Pons (tissue), 1 donor: ENCODE results near the gene TROAP.

Experiments used
- DNase-seq: peaks from one replicate; pipeline ENCODE4 v3.0.0-alpha.2; 2016; ENCODE audit warnings: low spot score

TROAP gene

GRCh38 chr12:49342914-49343731, 20.1 kb downstream of the TROAP start:
- no peak for DNase-seq

DNA sequence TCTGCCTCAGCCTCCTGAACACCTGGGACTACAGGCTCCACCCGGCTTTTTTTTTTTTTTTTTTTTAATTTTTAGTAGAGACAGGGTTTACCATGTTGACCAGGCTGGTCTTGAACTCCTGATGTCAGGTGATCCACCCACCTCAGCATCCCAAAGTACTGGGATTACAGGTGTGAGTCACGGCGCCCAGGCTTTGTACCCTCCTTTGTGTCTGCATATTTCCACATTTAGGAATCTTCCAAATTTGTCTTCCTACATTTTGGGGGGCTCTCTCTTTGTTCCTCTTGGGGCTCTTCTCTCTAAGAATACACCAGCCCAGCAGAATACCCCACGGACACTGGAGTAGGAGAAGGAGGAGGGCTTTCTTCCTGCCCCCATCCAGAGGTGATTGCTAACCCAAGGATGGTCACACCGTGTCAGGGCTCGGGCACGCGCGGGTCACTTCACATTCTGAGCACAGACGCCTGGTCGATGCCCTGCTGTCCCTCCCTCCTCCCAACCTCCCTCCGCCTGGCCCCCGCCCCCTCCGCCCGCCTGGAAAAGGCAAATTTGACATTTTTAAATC, 21.5 kb downstream of the TROAP start:
- no peak for DNase-seq

DNA sequence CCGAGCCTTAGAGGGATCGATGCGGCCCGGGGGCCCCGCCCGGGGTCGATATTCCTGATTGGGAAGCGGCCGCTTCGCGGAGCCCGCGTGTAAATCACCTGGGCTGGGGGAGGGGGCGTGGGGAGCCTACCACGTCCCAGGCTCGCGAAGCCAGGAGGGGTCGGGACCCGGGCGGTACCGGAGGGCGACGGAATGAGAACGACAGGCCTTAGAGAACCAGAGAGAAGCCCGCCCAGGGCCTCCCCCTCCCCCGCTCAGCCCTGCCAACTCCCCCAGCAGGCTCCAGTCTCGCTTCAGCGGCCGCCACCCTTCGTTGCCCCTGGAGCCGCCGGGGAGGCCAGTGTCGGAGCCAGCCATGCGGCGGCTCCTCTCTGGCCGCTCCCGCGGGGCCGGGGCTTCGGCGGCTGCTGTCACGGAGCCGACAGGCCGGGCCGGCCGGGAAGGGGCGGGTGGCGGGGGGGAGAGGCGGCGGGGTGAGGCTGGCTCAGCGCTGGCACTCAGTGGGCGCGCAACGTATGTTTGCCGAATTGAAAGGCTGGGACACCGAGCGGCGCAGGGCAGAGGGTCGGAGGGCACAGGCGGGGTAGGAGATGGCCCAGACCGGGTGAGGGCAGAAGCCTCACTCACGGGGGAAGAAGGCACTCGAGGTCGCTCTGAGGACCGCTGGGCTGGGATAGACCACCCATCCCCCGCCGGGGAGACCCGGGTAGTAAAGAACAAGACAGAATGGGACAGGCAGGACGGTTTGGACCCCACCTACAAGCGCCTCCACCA, 22.2 kb downstream of the TROAP start:
- DNase-seq: no peak

DNA sequence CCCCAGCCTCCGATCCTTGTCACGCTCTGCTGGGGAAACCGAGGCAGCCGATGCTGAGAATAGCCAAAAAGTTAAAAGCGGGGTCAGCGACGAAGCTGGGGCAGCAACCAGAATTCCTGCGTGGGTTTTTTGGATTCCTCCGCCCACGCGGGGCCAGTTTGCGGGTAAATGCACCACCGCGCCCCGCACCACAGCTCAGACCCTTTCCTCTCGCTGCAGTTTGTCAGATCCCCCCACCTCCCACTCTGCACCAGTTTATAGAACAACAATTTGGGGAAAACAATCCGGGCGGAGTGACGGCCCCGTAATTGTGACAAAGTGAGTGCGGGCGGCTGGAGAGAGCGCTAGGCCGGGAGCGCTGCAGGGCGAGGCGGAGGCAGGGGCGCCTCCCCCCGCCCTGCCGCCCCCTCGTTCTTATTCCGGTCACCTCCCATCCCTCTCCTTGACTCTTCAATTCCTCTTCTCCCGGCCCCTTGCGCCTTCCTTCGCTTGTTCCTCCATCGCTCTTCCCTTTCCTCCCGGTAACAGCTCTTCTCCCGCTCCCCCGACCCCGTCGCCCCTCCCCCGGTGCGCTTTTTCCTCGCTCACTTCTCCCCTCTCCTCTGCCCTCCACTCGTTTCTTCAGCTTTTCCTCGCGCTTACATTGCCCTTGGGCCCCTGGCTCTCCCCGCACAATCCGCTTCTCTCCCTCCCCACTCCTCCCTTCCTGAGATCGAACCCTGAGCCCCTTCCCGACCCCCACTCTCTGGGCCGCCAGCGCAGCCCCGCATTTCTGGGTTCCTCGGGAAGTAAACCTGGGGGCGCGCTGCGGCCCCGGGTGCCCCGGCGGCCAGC, 23.0 kb downstream of the TROAP start:
- no peak for DNase-seq

DNA sequence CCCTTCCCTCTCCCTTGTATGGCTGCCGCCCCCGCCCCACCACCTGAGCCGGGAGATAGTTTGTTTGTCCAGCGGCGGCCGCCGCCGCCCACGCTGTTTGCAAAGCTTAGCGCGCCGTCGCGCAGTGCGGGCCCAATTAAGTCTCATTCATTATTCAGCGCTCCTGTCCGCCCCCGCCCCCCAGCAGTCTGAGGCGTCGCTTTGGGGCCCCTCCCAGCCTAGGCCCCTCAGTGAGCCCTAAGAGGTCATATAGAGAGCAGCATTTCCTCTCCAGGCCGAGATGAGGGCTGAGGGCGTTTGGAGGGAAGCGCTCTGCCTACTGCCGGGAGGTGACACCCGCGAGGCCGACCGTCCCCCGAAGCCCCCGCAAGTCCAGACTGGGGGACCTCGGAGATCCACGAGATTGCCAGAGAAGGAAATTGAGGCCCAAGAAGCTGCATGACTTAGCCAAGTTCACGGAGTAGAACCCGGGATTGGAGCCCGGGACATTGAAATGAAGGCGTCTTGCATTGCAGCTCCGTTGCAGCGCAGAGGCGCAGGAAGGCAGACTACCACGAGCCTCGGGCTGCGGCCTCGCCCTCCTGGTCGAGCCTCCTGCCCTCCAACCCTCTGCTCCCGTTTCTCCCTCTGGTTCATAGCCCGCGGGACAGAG, 23.7 kb downstream of the TROAP start, which contains the start of gene DNAJC22:
TSS of gene DNAJC22 (plus strand) at position 230 of the 652 bp plus-strand sequence. CDS start 1,985 bp downstream, outside the sequence.
- no peak for DNase-seq

DNA sequence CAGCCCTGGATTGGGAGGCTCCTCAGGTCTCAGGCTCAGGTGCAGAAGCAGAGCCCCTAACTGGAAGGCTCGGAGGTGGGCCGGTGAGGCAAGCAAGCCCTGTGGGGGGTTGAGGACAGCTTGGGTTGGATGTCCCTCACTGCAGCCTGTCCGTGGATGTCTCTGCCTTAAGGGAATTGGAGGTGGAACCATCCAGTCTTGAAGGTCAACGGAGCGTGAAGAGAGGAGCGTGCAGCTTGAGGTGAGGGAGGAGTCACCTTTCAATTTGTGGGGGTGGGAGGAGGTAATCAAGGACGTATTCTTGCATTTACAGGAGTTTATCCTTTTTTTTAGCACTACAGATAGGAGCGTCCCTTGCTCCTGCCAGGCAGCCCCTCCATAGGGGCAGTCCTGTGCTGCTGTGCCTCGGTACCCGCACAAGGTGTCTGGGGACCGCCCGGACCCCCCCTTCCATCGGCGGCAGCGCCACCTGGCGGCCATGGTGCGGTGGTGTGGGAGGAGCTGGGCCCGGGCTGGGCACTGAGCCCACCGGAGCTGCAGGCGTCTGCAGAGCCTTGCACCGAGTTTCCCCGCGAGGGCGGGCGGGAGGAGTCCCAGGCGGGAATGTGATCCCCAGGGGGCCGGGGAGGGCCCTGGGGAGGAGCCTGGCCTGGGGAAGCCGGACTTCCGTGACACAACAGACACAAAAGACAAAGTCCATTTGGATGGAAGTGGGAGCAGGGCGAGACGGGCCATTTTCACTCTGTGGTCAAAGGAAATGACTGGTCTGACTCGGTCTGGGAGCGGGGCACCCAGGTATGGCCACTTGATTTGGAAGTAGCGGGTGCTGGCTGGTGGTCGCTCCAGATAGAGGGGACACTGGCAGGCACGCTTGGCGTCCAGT, 24.5 kb downstream of the TROAP start:
- peak; percentile 93 for DNase-seq

- no peak for DNase-seq
Observed at GRCh38 chr12:49348781-49349180, 25.7 kb downstream of the TROAP start.

- DNase-seq: no peak
Observed at GRCh38 chr12:49349266-49349665, 26.2 kb downstream of the TROAP start.

DNA sequence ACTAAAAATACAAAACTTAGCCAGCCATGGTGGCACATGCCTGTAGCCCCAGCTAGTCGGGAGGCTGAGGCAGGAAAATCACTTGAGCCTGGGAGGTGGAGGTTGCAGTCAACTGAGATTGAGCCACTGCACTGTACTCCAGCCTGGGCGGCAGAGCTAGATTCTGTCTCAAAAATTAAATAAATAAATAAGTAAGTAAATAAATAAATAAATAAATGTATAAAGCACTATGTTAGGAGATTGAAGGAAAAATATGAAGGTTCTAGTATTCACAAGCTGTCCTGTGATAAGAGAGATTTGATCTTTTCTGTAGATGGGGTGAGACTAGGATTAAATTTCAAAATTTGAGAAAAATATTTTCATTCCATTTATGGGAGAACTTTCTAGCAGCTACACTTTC, 29.3 kb downstream of the TROAP start:
- DNase-seq: no peak

- no peak for DNase-seq
Observed at GRCh38 chr12:49355913-49356312, 32.9 kb downstream of the TROAP start.

DNA sequence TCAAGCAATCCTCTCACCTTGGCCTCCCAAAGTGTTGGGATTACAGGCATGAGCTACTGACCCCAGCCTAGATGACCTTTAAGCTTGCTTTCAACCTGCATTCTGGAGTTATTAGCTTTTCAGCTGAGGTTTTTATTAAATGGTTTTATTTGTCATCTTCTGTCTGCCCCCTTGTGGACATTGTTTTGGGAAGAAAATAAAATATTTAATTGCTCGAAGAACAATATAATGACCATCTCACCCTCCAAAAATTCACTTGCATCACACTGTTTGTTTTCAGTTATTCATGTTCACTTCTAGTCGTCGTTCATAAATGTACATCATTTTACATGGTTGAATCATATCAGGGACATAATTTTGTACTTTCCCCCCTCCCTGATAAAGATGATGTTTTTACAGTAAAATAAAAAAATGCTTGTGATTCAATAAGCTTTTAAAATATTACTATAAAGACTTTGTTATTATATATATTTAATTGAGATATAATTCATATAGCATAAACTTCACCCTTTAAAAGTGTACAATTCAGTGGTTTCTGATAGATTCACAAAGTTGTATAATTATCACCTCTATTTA, 34.1 kb downstream of the TROAP start:
- DNase-seq: peak; percentile 52

DNA sequence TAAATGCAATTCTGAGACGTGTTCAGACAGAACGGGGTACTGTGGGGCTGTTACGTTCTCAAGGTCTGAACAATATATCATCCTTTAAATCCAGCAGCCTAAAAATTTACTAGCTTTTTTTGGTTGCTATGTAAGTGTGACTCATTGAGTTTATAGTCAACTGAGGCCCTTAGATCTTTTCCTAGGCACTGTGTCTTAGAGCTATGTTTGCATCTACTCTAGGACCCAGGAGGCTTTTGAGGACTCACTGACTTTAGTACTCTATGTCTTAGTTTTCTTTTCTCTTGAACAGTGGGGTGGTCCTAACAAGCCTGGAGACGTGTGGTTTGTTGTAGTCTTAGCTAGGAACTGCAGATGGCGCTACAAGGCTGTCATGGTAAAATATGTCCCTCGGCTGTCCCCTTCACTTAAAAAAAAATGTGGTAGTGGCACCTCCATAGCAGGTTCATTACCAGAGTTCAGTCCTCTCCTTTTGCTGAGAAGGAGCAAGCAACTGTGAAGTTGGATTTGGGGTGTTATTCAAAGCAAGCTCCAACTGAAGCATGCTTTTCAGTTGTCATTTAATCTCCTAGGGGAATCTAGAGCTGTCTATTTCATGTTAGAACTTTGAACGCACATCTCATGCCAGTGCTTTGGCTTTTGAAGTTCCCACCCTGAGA, 35.6 kb downstream of the TROAP start:
- DNase-seq: peak; percentile 75

- DNase-seq: no peak
Observed at GRCh38 chr12:49359671-49360070, 36.6 kb downstream of the TROAP start.

- no peak for DNase-seq
Observed at GRCh38 chr12:49362077-49362476, 39.0 kb downstream of the TROAP start.

DNA sequence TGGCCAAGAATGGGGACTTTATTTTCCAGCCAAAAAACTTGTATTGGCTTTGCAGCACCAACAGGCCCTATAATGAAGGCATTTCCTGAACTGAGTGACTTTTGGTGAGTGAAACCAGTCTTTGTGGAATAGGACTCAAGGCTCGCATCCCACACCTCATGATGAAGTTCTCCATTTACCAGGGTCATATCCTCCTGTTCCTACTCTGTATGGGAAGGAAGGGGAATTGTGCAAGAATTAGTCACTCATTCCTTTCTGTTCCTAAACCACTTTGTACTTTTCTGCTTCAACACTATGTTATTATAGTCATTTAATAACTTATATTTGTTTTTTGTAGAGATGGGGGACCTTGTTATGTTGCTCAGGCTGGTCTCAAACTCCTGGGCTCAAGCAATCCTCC, 41.9 kb downstream of the TROAP start:
- DNase-seq: no peak

DNA sequence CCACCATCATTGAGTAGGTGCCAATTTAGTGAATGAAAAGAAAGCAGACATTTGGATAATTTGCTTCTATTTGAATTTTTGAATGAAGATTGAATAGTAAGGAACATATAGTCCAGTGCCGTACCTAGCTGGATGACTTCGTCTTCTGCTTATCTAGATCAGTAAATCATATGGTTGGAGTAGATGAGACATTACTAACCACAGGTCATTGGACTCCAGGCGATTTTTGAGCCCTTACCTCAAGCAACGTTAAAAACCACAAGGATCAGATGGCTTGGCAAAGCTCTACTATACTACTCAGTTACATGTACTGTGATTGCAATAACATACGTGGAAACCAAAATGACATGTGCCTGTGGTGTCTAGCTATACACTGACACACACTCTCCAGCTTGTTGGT, 42.5 kb downstream of the TROAP start:
- DNase-seq: no peak

DNA sequence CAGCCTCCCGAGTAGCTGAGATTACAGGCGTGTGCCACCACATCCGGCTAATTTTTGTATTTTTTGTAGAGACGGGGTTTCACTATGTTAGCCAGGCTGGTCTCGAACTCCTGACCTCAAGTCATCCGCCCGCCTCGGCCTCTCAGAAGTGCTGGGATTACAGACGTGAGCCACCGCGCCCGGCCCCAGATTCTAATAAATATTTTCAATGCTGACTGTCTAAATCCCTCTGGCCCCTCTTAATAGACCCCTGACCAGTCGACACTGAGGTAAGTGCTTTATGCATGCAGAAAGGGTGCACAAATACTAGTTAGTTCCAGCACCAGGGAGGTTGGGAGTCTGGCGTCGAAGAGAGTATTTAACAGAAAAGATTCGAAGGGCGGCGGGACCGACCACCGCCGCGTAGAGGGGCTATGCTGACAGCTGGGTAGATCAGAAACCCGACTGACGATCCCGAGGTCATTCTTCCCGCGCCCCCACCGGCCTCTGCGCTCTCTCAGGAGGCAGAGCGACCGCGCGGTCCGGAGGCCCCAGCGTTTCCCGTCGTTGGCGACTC, 43.1 kb downstream of the TROAP start:
- DNase-seq: no peak

- peak; percentile 71 for DNase-seq
Observed at GRCh38 chr12:49366652-49367380, 43.8 kb downstream of the TROAP start.
